Measurements from ENCODE around the gene RPS3.
A peak's percentile ranks its signal among the peaks of the same experiment; 100 is the strongest.

RPS3 gene

DNA sequence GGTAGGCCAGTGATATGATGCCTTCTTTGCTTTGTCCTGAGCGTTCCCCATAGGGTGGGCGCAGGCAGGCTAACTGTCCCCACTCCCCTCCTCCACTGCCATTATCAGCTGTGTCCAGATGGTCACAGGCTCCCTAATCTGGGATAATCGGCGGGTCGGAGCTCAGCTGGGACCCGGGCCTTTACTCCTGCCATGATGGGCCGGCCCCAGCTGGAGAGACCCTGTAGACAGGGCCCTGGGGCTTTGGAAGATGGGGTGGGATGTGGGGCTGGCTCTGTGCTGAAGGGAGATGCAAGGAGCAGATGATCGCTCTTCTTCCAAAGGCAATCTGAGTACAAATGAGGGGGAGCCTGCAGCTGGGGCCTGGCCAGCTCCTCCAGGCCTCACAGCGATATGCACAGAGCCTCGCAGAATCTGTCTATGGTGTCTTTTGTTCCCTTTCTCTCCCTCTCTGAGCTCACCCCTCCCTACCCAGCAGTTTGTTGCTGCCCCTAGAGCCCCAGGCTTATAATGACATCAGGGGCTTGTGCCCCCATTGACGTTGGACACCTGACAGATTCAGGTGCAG, 21.8 kb downstream of the RPS3 start:
- no peak for DNase-seq (ENCODE audit: low read depth)
- H3K4me3 ChIP-seq (replicated peaks; ENCODE audit: low read depth, low read length), result no peak overlapping the region
- TF ChIP-seq, protein P1, sequence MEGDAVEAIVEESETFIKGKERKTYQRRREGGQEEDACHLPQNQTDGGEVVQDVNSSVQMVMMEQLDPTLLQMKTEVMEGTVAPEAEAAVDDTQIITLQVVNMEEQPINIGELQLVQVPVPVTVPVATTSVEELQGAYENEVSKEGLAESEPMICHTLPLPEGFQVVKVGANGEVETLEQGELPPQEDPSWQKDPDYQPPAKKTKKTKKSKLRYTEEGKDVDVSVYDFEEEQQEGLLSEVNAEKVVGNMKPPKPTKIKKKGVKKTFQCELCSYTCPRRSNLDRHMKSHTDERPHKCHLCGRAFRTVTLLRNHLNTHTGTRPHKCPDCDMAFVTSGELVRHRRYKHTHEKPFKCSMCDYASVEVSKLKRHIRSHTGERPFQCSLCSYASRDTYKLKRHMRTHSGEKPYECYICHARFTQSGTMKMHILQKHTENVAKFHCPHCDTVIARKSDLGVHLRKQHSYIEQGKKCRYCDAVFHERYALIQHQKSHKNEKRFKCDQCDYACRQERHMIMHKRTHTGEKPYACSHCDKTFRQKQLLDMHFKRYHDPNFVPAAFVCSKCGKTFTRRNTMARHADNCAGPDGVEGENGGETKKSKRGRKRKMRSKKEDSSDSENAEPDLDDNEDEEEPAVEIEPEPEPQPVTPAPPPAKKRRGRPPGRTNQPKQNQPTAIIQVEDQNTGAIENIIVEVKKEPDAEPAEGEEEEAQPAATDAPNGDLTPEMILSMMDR (IDR thresholded peaks at IDR 0.05; ENCODE audit: low read length, missing control alignments), result no peak

DNA sequence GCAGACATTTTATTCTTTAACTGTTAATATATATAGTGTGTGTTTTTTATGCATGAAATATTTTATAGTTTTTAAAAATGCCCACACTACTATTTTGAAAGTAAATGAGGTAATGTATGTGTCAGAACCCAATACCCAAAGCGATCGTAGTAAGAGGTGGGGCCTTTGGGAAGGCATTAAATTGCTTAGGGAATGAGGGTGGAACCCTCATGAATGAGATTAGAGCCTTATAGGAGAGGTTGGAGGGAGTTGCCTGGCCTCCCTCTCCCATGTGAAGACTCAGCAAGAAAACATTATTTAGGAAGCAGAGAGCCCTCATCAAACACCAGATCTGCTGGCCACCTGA, 22.6 kb downstream of the RPS3 start:
- no peak for DNase-seq (ENCODE audit: low read depth)
- TF ChIP-seq, protein P1 (IDR thresholded peaks at IDR 0.05; ENCODE audit: low read length, missing control alignments), result no peak

DNA sequence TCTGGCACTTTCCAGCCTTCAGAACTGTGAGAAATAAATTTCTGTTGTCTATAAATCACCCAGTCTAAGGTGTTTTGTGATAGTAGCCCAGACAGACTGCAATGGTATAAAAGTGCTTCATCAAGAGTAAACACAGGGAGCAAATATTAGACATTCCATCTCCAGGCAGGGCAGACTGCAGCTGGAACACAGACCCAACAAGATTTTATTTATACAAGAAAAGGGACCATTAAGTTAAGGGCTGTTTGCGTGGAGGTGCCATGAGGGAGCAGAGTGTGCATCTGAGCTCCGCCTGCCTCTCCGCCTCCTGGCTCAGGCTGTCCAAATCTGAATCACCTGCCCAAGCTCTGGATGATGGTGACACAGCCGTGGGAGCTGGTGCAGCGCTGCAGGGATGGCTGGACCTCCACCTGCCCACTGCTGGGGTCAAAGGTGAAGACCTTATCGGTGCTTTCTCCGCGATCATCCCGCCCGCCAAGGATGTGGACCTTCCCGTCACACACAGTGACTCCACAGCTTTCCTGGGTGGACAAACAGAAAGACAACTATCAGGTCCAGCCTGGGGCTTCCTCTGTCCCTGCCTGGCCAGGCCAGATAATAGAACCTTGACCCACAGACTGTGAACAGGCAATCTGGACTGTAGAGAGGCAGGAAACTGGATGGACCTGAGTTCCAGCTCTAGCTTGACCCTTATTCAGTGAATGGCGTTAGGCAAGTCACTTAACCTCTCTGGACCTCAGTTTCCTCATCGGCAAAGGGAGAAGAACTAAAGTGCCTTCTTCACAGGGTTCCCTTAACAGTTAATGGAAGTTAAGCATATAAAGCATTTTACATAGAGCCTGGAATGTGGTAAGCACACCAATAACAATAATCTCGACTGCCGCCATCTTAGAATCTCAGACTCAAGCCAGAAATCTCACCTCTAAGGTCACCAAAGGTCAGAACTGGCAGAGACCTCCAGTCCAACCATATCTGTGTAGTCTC, 23.2 kb downstream of the RPS3 start:
- TF ChIP-seq, protein P1 (IDR thresholded peaks at IDR 0.05; ENCODE audit: low read length, missing control alignments), result no peak
- no peak overlapping the region for H3K4me3 ChIP-seq (replicated peaks; ENCODE audit: low read depth, low read length)
- no peak for DNase-seq (ENCODE audit: low read depth)

More for the DNA sequence above, 22.6 kb downstream of the RPS3 start:
- H3K4me3 ChIP-seq (replicated peaks; ENCODE audit: low read depth, low read length), result no peak overlapping the region

DNA sequence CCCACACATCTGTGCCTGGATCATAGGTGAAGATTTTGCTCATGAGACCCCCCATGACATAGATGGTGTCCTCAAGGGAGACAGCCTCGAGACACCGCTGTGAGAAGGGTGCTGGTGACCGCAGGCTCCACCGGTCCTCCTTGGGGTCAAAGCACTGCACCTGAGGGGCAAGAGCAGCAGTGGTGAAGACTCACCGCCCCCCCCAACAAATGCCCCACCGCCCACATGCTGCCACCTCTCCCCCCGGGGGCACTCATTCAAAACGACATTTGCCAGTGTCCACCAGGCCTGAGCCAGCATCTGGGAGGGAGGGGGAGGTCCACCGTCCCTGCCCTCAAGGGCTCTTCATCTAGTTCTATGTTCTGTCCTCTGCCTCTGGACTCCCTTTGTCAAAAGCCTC, 24.4 kb downstream of the RPS3 start:
- TF ChIP-seq, protein P1 (IDR thresholded peaks at IDR 0.05; ENCODE audit: low read length, missing control alignments), result no peak

DNA sequence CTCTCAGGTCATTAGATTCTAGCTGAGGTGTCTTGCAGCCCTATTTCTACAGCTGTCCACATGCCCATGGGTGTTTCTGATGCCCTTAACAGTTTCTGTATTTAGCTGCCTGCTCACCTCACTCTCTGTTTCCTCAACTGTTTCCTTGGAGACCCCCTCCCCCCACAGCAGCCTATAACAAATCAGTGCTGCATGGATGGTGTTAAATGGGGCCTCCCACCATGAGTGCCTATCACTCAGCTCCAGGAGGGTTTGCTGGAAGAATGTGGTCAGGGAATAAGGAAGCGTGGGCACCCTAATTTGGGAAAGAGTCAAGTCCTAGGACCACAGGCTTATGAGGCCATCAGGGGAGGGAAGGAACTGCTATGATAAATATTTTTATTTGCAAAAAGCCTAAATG, 25.1 kb downstream of the RPS3 start:
- no peak for DNase-seq (ENCODE audit: low read depth)
- TF ChIP-seq, protein P1 (IDR thresholded peaks at IDR 0.05; ENCODE audit: low read length, missing control alignments), result no peak
- H3K4me3 ChIP-seq (replicated peaks; ENCODE audit: low read depth, low read length), result no peak overlapping the region

More for the DNA sequence above, 24.4 kb downstream of the RPS3 start:
- no peak for DNase-seq (ENCODE audit: low read depth)
- H3K4me3 ChIP-seq (replicated peaks; ENCODE audit: low read depth, low read length), result no peak overlapping the region

DNA sequence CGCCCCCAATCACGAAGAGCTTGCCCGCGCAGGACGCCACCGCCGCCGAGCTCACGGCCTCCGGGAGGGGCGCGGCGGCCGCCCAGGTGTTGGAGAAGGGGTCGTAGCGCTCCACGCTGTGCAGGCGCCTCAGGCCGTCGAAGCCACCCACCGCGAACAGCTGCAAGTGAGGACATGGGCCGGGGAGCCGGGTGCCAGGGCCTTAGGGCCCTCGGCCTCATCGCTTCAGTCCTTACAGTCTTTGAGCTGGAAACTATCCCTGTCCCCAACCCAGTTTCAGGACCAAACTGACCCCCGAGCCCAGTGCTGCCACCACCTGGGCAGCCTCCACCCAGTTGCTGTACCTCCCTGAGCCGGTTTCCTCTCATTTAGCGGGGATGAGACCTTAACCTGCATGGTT, 26.1 kb downstream of the RPS3 start:
- no peak for DNase-seq (ENCODE audit: low read depth)
- TF ChIP-seq, protein P1 (IDR thresholded peaks at IDR 0.05; ENCODE audit: low read length, missing control alignments), result peak; percentile 36
- no peak overlapping the region for H3K4me3 ChIP-seq (replicated peaks; ENCODE audit: low read depth, low read length)

Data from fibroblast of pulmonary artery (primary cell).